GM12801 (cell line): ENCODE measurements around the gene COPE.

Experiments
- CTCF ChIP-seq: IDR thresholded peaks from one replicate; pipeline ENCODE4 v1.5.1; 2011; ENCODE audit warnings: control low read depth; ENCODE audit not compliant: insufficient read length; ENCODE audit errors: extremely low read depth

The COPE gene

GRCh38 chr19:18863843-18864362 is 55.3 kb downstream of the COPE start:
- no peak for TF ChIP-seq CTCF

DNA sequence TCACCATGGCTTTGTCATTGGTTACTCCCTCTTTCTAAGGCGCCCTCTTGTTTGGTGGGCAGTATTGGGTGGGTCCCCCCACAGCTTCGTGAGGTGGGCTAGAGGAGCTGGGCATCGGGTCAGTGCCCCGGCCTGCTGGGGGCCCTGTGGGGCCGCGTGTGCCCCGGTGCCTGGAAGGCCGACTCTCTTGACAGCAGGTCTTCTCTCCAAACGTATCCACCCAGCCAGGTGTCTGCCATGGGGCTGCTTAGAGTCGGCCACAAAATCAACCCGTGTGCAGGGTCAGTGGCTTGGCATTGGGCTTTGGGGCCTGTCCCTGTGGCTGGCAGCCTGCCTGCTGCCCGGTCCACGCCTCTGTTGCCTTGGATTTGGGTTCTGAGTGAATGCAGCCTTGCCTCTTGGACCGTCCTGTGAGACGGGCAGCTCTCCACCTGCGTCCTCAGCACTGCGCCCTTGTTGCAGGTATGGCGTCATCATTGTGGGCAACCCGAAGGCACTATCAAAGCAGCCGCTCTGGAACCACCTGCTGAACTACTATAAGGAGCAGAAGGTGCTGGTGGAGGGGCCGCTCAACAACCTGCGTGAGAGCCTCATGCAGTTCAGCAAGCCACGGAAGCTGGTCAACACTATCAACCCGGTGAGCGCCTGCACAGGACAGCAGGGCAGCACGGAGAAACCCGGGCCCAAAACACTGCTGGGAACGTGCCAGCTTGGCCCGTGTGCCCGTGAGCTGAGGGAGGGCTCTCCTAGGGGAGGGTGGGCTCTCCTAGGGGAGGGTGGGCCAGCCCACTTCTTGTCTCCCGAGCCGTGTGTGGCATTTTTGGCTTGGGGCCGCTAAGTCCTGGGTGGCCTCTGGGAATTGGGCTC is 56.0 kb downstream of the COPE start:
- no peak for TF ChIP-seq CTCF

DNA sequence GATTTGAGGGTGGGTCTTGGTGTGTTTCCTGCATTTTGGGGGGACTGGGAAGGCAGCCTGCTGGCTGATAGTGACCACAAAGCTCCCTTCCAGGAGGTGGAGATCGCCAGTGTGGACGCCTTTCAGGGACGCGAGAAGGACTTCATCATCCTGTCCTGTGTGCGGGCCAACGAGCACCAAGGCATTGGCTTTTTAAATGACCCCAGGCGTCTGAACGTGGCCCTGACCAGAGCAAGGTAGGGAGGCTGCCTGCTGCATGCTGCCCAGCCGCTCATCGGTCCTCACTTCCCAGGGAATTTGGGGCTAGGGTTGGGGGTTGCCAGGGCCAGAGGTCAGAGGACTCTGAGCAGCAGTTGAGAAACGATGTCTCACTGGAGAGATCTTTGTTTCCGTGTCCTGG is 57.3 kb downstream of the COPE start:
- no peak for TF ChIP-seq CTCF

DNA sequence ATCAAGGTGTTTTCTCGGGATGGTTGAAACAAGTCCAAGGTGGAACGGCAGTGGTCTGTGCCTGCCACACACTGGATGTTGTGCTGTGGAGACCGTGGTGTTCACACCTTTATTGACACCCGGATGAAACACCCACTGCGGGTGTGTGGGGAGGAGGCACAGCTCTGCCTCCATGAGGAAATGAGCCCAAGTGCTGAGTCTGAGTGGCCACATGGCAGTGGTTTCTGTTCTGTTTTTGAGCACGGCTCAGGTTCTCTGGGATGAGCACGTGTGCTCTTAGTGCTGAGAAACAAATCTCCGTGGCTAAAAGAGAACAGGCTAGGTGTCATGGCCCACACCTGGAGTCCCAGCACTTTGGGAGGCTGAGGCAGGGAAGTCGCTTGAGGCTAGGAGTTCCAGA is 58.0 kb downstream of the COPE start:
- TF ChIP-seq CTCF = no peak

GRCh38 chr19:18860725-18861124 is 58.5 kb downstream of the COPE start:
- TF ChIP-seq CTCF = no peak

DNA sequence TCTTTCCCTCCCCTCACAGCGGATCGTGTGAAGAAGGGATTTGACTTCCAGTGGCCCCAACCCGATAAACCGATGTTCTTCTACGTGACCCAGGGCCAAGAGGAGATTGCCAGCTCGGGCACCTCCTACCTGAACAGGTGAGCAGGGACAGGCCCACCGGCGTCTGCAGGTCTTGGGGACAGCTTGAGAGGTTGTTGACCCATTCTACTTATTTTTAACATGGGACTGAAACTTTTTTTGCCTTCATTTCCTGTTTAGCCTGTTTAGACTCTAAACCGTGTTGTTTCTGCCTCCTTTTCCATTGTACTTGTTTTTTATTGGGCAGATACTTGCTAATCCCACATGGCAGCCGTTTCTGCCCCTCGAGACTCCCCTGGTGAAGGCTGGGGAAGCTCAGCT is 58.9 kb downstream of the COPE start:
- no peak for TF ChIP-seq CTCF

- no peak for TF ChIP-seq CTCF
Observed at GRCh38 chr19:18859676-18860301, 59.4 kb downstream of the COPE start.
